H9 (cell line): ENCODE results near the gene ZNF234. TPM values are rescaled to one million over a fixed set of nuclear protein-coding genes. Genes with fewer than 3 reads are reported as not detected.

Experiments
- DNase-seq: peaks from one replicate; pipeline ENCODE4 v3.0.0-alpha.2; 2017
- H2AFZ ChIP-seq: one replicate; pipeline ENCODE4 v1.6.1; 2013; ENCODE audit warnings: mild to moderate bottlenecking, low read length, control low read depth, moderate library complexity
- H2AK5ac ChIP-seq: 2 replicates; pipeline ENCODE4 v1.6.1; 2013; ENCODE audit warnings: low read length, control low read depth, mixed read lengths; ENCODE audit not compliant: insufficient read length
- H2BK120ac ChIP-seq: one replicate; pipeline ENCODE4 v1.6.1; 2013; ENCODE audit warnings: low read depth, mild to moderate bottlenecking, low read length, control low read depth, inconsistent platforms; ENCODE audit not compliant: poor library complexity, severe bottlenecking
- H2BK12ac ChIP-seq: 2 replicates; pipeline ENCODE4 v1.6.1; 2013; ENCODE audit warnings: low read length, control low read depth, mixed read lengths, low read depth; ENCODE audit not compliant: insufficient read length
- H2BK15ac ChIP-seq: 2 replicates; pipeline ENCODE4 v1.6.1; 2013; ENCODE audit warnings: low read depth, low read length, control low read depth
- H2BK20ac ChIP-seq: one replicate; pipeline ENCODE4 v1.6.1; 2013; ENCODE audit warnings: low read depth, mild to moderate bottlenecking, low read length, control low read depth, inconsistent platforms; ENCODE audit not compliant: poor library complexity, severe bottlenecking
- H2BK5ac ChIP-seq: 2 replicates; pipeline ENCODE4 v1.6.1; 2013; ENCODE audit warnings: low read length, control low read depth, mixed read lengths; ENCODE audit not compliant: insufficient read length
- H3K14ac ChIP-seq: 2 replicates; pipeline ENCODE4 v1.6.1; 2013; ENCODE audit warnings: low read length, control low read depth; ENCODE audit not compliant: insufficient read depth
- H3K18ac ChIP-seq: 2 replicates; pipeline ENCODE4 v1.6.1; 2013; ENCODE audit warnings: low read depth, mild to moderate bottlenecking, mixed read lengths, low read length, control low read depth; ENCODE audit not compliant: insufficient read length
- H3K23ac ChIP-seq: 2 replicates; pipeline ENCODE4 v1.6.1; 2013; ENCODE audit warnings: low read length, control low read depth, mixed read lengths, low read depth; ENCODE audit not compliant: insufficient read length
- H3K23me2 ChIP-seq: 2 replicates; pipeline ENCODE4 v1.6.1; 2013; ENCODE audit warnings: low read depth, mild to moderate bottlenecking, mixed read lengths, low read length, control low read depth; ENCODE audit not compliant: insufficient read length, poor library complexity, severe bottlenecking
- H3K27ac ChIP-seq: 2 replicates; pipeline ENCODE4 v1.5.1; 2013; ENCODE audit warnings: low read length, control low read depth, mixed read lengths, low read depth; ENCODE audit not compliant: insufficient read length
- H3K27me3 ChIP-seq: 2 replicates; pipeline ENCODE4 v1.6.1; 2013; ENCODE audit warnings: low read length, control low read depth, inconsistent platforms; ENCODE audit not compliant: insufficient read depth
- H3K4ac ChIP-seq: 2 replicates; pipeline ENCODE4 v1.6.1; 2013; ENCODE audit warnings: low read depth, mild to moderate bottlenecking, control low read depth, inconsistent platforms, low read length, moderate library complexity
- H3K4me1 ChIP-seq: 2 replicates; pipeline ENCODE4 v1.6.1; 2013; ENCODE audit warnings: low read length, control low read depth, inconsistent platforms; ENCODE audit not compliant: insufficient read depth
- H3K4me2 ChIP-seq: 2 replicates; pipeline ENCODE4 v1.6.1; 2013; ENCODE audit warnings: low read length, control low read depth, mixed read lengths; ENCODE audit not compliant: insufficient read length, insufficient read depth
- H3K56ac ChIP-seq: 2 replicates; pipeline ENCODE4 v1.6.1; 2013; ENCODE audit warnings: low read depth, mild to moderate bottlenecking, mixed read lengths, low read length, control low read depth; ENCODE audit not compliant: insufficient read length
- H3K79me1 ChIP-seq: 2 replicates; pipeline ENCODE4 v1.6.1; 2013; ENCODE audit warnings: low read depth, mild to moderate bottlenecking, moderate library complexity, low read length, control low read depth, inconsistent platforms; ENCODE audit not compliant: insufficient read depth, poor library complexity, severe bottlenecking
- H3K79me2 ChIP-seq: 2 replicates; pipeline ENCODE4 v1.6.1; 2013; ENCODE audit warnings: low read length, control low read depth, inconsistent platforms; ENCODE audit not compliant: insufficient read depth
- H3K9ac ChIP-seq: 2 replicates; pipeline ENCODE4 v1.6.1; 2013; ENCODE audit warnings: low read length, control low read depth, mixed read lengths; ENCODE audit not compliant: insufficient read length; ENCODE audit errors: extremely low read depth
- H3K9me3 ChIP-seq: one replicate; pipeline ENCODE4 v1.6.1; 2013; ENCODE audit warnings: low read depth, low read length, inconsistent platforms; ENCODE audit not compliant: control insufficient read depth
- H3T11ph ChIP-seq: one replicate; pipeline ENCODE4 v1.6.1; 2013; ENCODE audit warnings: mild to moderate bottlenecking, low read length, control low read depth, inconsistent platforms
- H4K20me1 ChIP-seq: one replicate; pipeline ENCODE4 v1.6.1; 2013; ENCODE audit not compliant: control insufficient read depth, insufficient read length, insufficient read depth
- H4K5ac ChIP-seq: 2 replicates; pipeline ENCODE4 v1.6.1; 2013; ENCODE audit warnings: low read depth, mild to moderate bottlenecking, mixed read lengths, low read length, control low read depth; ENCODE audit not compliant: insufficient read length
- H4K8ac ChIP-seq: replicated peaks from 2 replicates; pipeline ENCODE4 v1.6.1; 2013; ENCODE audit warnings: low read length, control low read depth, mixed read lengths, low read depth; ENCODE audit not compliant: insufficient read length
- H4K91ac ChIP-seq: 2 replicates; pipeline ENCODE4 v1.6.1; 2013; ENCODE audit warnings: low read depth, mild to moderate bottlenecking, moderate library complexity, mixed read lengths, low read length, control low read depth; ENCODE audit not compliant: insufficient read length
- H3K27ac Mint-ChIP-seq, 3 experiments: 2 replicates in 2 of 3; 3 replicates in 1 of 3; pipeline ENCODE4 v1.8.0; 2020 to 2021; ENCODE audit warnings: mixed read lengths in 3 of 3, mild to moderate bottlenecking in 1 of 3, moderate library complexity in 1 of 3
- H3K27me3 Mint-ChIP-seq: 2 replicates; pipeline ENCODE4 v1.8.0; 2021; ENCODE audit warnings: low read depth, mild to moderate bottlenecking, moderate library complexity, mixed read lengths
- H3K36me3 Mint-ChIP-seq, 3 experiments: 2 replicates in 2 of 3; 3 replicates in 1 of 3; pipeline ENCODE4 v1.8.0; 2020 to 2021; ENCODE audit warnings: low read depth in 3 of 3, mixed read lengths in 3 of 3; ENCODE audit not compliant: insufficient read depth in 1 of 3
- H3K4me1 Mint-ChIP-seq, 2 experiments: 2 replicates each; pipeline ENCODE4 v1.8.0; 2020; ENCODE audit warnings: mixed read lengths in 2 of 2
- H3K4me3 Mint-ChIP-seq, 2 experiments: 2 replicates in 1 of 2; 3 replicates in 1 of 2; pipeline ENCODE4 v1.8.0; 2020 to 2021; ENCODE audit warnings: mild to moderate bottlenecking in 2 of 2, mixed read lengths in 2 of 2, moderate library complexity in 1 of 2
- H3K9me3 Mint-ChIP-seq, 2 experiments: 2 replicates in 1 of 2; 3 replicates in 1 of 2; pipeline ENCODE4 v1.8.0; 2020; ENCODE audit warnings: mild to moderate bottlenecking in 2 of 2, mixed read lengths in 2 of 2, moderate library complexity in 1 of 2
- WGBS: extraction: QIAGEN DNeasy Blood & Tissue Kit; methylation state at CpG from one replicate; pipeline ENCODE4 v1.1.7; 2013; ENCODE audit warnings: missing lambda C conversion rate, low lambda C conversion rate, mixed read lengths; ENCODE audit not compliant: insufficient read length; ENCODE audit errors: extremely low coverage; 5-methylcytosine and 5-hydroxymethylcytosine counted together
- total RNA-seq: library from RNA; stranded (reverse); gene quantifications from 2 replicates; pipeline ENCODE4 v1.2.1, GENCODE V29; 2021
- TF ChIP-seq, protein P1 (sequence below): fragments of 200-600 bp; sonication (generic); conservative IDR thresholded peaks from 3 replicates; pipeline ENCODE4 v1.8.0; 2021; ENCODE audit warnings: antibody characterized with exemption, mild to moderate bottlenecking

ZNF234 gene
- total RNA-seq, 1 experiment from 2014 or later, result 12.4 TPM

DNA sequence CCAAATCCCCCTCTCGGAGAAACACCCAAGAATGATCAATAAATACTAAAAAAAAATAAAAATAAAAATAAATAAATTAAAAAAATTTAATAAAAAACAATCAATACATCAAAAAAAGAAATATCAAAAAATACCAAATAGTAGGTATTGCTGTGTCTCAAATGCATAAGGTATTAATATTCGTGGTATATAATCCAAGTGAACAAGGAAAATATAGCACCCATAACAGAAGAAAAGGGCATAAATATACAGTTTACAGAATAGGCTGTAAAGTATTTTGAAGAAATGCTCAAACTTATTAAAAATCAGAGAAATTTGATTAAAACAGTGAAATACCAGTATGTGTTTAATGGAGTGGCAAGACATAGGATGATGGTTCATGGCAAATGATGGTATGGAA is 63.4 kb downstream of the ZNF234 start:
- no peak overlapping the region for H3K9ac ChIP-seq
- H3K4me1 ChIP-seq, result no peaks in the 10 kb centered on the region
- H2BK120ac ChIP-seq, result no peak overlapping the region
- no CpG with 5 or more reads among the region's 2 CpGs for WGBS
- no peak overlapping the region for H4K5ac ChIP-seq
- no peak overlapping the region for H2AK5ac ChIP-seq
- DNase-seq, result no peak
- no peaks in the 10 kb centered on the region for H3K79me2 ChIP-seq
- H4K91ac ChIP-seq, result no peak overlapping the region
- no peak overlapping the region for H3K27ac ChIP-seq
- no peak overlapping the region for H2BK12ac ChIP-seq
- peaks cover 32 to 40% of the 10 kb centered on the region in 2 experiments for H3K9me3 Mint-ChIP-seq
- TF ChIP-seq, protein P1, sequence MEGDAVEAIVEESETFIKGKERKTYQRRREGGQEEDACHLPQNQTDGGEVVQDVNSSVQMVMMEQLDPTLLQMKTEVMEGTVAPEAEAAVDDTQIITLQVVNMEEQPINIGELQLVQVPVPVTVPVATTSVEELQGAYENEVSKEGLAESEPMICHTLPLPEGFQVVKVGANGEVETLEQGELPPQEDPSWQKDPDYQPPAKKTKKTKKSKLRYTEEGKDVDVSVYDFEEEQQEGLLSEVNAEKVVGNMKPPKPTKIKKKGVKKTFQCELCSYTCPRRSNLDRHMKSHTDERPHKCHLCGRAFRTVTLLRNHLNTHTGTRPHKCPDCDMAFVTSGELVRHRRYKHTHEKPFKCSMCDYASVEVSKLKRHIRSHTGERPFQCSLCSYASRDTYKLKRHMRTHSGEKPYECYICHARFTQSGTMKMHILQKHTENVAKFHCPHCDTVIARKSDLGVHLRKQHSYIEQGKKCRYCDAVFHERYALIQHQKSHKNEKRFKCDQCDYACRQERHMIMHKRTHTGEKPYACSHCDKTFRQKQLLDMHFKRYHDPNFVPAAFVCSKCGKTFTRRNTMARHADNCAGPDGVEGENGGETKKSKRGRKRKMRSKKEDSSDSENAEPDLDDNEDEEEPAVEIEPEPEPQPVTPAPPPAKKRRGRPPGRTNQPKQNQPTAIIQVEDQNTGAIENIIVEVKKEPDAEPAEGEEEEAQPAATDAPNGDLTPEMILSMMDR, result no peak
- no peak overlapping the region for H3K18ac ChIP-seq
- H3K4me1 Mint-ChIP-seq, result peaks cover 4 to 9% of the 10 kb centered on the region in 2 experiments
- peaks cover 21% of the 10 kb centered on the region for H3K27me3 Mint-ChIP-seq
- no peak overlapping the region for H3K4me2 ChIP-seq
- no peak overlapping the region for H2BK5ac ChIP-seq
- no peak overlapping the region for H3K23ac ChIP-seq
- no peaks in the 10 kb centered on the region for H3K9me3 ChIP-seq
- no peaks in the 10 kb centered on the region for H3K79me1 ChIP-seq
- no peak overlapping the region for H2AFZ ChIP-seq
- H3K4ac ChIP-seq, result no peak overlapping the region
- H3T11ph ChIP-seq, result no peak overlapping the region
- H2BK20ac ChIP-seq, result no peak overlapping the region
- no peak overlapping the region for H3K14ac ChIP-seq
- H4K8ac ChIP-seq, result no peak overlapping the region
- no peak overlapping the region for H3K56ac ChIP-seq
- H2BK15ac ChIP-seq, result no peak overlapping the region
- no peaks in the 10 kb centered on the region for H3K23me2 ChIP-seq
- H3K27ac Mint-ChIP-seq, result no peak overlapping the region
- no peaks in the 10 kb centered on the region for H4K20me1 ChIP-seq
- peaks cover 3 to 5% (median 4%) of the 10 kb centered on the region in 3 experiments; a peak in 6 of 7 replicates for H3K36me3 Mint-ChIP-seq
- H3K4me3 Mint-ChIP-seq, result no peak overlapping the region
- H3K27me3 ChIP-seq, result no peaks in the 10 kb centered on the region; the same call in 1 of the 2 replicates
